ENCODE results near the gene NR1H2.

- TF ChIP-seq POLR2AphosphoS5 (IDR thresholded peaks at IDR 0.05; ENCODE audit: low read depth), result no peak
- TF ChIP-seq CTCF (conservative IDR thresholded peaks at IDR 0.05; ENCODE audit: low read depth in 2 of 2), result no peak
- no peak for TF ChIP-seq EZH2 (IDR thresholded peaks at IDR 0.05; ENCODE audit: low read depth, unreplicated experiment)
- no peak for TF ChIP-seq ETS1 (IDR thresholded peaks at IDR 0.05)
- TF ChIP-seq JUNB (IDR thresholded peaks at IDR 0.05; ENCODE audit: unreplicated experiment), result no peak
Measured at GRCh38 chr19:50359328-50359818, 16.9 kb upstream of the NR1H2 start.

All from GM23338 (cell line).